MM.1S (cell line): ENCODE measurements around the gene SLC16A9.

Experiments used
- CTCF ChIP-seq: fragments of 300-600 bp; sonication (generic); IDR thresholded peaks from 2 replicates; pipeline ENCODE4 v1.5.1; 2016; ENCODE audit warnings: antibody characterized with exemption, low read length, mixed read lengths
- EZH2 ChIP-seq: fragments of 300-600 bp; sonication (generic); optimal IDR thresholded peaks from 2 replicates; pipeline ENCODE3; 2017; ENCODE audit warnings: low read depth, mild to moderate bottlenecking, antibody characterized with exemption, low read length, mixed read lengths

- no peak for TF ChIP-seq CTCF
- TF ChIP-seq EZH2, result no peak
Observed at GRCh38 chr10:59624136-59624535, 85.5 kb downstream of the SLC16A9 start.
